ENCODE data around the gene GCKR.

The GCKR gene, protein sequence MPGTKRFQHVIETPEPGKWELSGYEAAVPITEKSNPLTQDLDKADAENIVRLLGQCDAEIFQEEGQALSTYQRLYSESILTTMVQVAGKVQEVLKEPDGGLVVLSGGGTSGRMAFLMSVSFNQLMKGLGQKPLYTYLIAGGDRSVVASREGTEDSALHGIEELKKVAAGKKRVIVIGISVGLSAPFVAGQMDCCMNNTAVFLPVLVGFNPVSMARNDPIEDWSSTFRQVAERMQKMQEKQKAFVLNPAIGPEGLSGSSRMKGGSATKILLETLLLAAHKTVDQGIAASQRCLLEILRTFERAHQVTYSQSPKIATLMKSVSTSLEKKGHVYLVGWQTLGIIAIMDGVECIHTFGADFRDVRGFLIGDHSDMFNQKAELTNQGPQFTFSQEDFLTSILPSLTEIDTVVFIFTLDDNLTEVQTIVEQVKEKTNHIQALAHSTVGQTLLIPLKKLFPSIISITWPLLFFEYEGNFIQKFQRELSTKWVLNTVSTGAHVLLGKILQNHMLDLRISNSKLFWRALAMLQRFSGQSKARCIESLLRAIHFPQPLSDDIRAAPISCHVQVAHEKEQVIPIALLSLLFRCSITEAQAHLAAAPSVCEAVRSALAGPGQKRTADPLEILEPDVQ

DNA sequence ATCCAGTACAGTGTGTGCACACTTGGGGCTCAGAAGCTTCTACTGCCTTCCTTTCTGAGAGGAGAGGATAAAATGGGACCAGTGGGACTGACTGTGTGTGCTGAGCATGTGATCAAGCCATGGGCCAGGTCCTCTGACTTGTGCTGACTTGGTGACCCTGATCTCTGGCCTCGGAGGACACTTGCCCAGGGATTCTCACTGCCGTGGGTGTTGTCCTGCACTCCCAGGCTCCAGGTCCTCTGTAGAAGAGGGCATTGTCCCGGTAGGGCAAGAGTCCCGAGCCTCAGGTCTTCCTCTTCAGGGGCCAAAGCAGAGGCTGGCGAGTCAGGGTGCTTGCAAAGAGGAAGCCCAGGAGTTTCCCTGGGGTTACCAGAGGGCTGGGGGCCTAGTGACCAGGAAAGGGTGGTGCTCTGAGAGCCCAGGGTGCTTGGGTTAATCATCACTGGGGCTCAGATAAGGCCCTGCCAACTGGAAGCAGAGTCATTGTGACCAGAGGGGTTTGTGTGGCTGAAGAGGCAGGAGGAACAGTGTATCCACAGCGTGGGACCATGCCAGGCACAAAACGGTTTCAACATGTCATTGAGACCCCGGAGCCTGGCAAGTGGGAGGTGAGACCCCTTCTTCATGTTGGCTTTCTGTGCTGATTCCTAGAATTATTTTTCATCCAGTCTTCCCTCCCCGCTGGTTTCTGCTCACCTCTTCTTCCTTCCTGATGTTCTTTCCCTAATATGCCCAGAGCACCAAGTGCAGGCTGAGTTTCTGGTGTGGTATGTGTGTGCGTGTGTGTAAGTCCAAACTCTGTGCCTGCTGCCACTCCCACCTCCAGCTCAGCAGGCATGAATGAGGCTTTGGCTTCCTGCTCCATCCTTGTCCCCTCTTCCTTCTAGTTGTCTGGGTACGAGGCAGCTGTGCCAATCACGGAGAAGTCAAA lies at the start of gene GCKR:
TSS of gene GCKR (plus strand) at position 483 of the 931 bp plus-strand sequence. CDS start at position 549, 66 bp downstream.
- no peak for DNase-seq (ENCODE audit: low spot score)

DNA sequence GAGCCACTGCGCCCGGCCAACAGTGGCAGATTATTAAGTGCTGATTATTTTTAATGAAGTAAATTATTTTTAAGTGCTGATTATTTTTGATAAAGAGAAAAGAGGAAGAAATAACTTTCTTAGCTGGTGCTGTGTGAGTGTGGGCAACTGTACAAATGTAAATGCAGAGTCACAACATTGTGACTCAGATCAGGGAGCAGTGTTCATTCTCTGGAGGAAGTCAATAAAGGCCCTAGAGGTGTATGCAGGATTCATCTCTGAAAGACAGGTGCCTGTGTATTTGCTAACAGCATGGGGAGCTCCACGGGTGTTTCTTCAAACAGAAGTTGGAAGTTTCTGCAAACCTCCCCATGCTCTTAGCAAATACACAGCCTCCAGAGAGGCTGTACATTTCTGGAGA lies 48.3 kb upstream of the GCKR start:
- no peak for DNase-seq (ENCODE audit: low spot score)

DNA sequence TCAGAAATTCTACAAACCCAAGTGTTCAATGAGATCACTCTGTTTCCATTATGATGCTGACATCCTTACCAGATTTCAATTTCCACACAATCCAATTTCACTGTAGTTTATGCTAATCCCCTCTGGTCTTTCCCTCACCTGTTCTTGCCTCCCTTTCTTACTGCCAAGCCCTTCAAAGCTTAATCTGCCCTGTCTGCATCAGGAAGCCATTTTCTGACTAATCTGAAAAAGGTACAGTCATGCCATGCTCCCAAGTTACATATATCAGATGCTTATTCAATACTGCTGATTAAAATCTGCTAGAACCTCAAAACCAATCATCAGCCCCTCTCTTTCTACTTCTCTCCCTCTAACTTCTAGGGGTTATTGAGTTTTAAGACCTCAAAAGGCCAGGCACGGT lies 45.5 kb upstream of the GCKR start:
- no peak for DNase-seq (ENCODE audit: low spot score)

DNA sequence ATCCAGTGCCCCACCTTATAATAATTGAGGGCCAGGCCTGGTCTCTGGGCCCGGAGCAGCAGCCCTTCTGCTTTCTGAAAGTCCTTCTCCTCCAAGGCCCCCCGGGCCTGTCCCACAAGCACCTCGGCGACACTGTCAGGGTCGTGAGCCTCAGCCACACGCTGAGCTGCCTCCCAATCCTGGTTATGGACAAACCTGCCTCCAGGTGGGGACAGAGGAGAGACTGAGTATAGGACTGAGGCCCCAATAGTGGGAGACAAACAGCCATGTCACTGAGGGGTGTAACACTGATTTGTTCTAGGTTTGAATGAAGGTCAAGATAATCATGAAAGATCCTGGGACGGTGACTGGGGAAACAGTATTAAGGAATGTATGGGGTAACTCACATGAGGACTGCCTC lies 42.7 kb upstream of the GCKR start:
- no peak for DNase-seq (ENCODE audit: low spot score)

DNA sequence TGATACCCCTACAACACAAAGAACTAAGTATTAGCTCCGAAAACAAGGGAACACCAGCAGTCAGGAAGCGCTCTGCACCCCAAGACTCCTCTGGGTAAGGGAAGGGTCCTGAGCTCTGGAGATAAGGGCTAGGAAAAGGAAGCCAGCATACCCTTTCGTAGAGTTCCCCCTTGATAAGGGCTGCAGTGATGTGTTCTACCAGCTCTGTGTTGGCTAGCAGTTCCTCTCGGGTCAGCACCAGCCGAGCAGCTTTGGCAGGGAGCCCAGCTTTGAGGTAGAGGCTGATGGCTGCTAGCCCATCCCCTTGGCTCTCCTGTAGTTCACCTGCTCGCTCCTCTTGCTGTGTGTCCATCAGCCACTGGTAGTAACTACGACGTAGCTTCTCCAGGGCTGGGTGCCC lies 35.5 kb upstream of the GCKR start:
- DNase-seq (ENCODE audit: low spot score) = no peak

DNA sequence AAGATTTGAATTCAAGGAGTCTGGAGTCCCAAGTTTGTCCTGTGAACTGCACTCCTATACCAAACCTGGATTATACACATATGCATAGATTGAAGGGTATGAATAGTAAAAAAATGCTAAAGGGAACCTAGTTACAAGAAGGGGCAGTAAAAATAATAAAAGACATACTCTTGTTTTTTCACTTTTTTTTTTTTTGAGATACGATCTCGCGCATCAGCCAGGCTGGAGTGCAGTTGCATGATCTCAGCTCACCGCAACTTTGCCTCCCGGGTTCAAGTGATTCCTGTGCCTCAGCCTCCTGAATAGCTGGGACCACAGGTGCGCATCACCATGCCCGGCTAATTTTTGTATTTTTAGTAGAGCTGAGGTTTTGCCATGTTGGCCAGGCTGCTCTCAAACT lies 32.2 kb upstream of the GCKR start:
- DNase-seq (ENCODE audit: low spot score) = no peak

DNA sequence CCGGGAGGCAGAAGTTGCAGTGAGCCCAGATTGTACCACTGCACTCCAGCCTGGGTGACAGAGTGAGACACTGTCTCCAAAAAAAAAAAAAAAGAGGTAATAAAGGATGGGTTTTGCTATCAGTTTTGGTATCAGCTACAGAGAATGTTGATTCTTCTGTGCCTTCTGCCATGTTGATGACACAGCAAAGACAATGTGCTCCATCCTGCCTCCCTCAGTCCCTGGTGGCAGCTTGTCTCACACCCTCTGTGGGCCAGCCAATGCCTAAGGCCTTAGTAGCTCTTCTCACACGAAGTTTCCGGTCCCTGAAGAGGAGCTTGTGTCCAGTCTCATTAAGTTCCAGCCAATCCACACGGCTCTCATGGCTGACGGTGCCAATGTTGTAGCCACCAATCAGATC lies 24.7 kb upstream of the GCKR start:
- no peak for DNase-seq (ENCODE audit: low spot score)

DNA sequence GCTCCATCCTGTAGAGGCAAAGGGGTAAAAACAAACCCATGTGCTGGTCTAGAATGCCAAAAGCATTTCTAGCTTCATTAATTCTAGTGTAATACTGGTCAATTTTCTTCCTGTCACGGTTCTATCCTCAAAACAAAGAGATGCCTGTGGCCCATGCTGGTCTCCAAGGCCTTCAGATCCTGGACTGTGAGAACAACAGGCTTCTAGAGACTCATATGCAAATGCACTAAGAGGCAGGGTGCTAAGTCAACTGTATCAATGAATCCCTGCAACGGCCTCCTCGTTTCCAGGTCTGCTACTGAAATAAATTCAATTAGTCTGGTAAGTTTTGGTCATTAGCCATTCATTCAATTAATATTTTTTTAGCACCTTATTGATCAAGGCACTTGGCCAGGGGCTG lies 11.1 kb upstream of the GCKR start:
- DNase-seq (ENCODE audit: low spot score) = no peak

DNA sequence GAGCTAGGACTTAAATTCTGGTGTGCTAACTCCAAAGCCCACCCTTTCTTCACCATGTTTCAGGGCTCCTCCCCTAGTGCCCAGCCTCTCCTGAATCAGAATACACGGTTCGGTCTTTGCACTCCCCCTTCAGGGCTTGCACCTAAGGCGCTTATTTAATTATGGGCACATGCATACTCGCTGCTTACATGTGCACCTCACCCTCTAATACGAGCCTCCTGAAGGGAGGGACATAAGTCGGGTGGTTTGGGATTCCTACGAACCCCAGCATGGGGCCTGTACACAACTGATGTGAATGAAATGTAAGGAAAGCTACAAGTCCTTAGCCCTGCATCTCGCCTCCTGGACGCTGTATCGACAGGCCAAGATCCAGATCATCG lies 7.5 kb upstream of the GCKR start:
- DNase-seq (ENCODE audit: low spot score) = no peak

DNA sequence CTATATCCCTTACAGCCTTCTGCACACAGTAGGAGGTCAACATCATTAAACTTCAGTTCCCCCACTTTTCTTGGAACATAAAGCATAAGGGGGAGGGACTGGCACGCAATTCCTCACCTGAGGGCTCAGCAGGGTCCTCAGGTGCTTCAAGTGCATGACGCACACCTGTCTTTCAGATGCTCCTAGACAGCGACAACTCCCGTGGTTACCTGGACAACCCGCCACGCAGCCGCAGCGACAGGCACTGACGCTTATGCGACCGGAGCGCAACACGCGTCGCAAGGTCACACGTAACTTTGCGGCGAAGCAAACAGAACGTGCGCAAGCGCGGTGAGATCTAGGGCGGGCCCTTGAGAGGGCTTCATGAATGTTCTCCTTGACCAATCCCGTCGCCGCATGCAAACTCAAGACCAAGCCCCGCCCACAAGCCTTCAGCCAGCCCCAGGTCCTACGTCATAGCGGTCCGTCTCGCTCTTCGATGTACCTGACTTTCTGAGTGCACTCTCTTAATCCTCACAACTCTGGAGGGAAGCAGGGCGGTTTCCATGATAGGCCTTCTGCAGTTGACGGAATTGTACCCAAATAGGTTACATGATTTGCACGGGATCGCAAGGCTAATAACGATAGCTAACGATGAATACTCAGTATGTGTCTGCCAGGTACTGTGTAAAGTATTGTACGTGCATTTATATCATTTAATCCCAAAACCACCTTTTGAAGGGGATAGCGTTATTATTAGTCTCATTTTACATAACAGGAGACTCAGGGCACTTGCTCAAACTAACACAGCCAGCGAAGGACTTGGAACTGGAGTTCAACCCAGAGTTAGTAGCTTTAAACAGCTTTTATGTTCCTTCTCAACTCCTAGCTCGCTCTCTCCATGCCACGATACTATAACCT lies 6.9 kb upstream of the GCKR start, which contains the start of gene IFT172:
TSS of gene IFT172 (minus strand) at position 246 of the 900 bp plus-strand sequence. CDS start at position 156, 90 bp downstream.
- peak; percentile 98 for DNase-seq (ENCODE audit: low spot score)

DNA sequence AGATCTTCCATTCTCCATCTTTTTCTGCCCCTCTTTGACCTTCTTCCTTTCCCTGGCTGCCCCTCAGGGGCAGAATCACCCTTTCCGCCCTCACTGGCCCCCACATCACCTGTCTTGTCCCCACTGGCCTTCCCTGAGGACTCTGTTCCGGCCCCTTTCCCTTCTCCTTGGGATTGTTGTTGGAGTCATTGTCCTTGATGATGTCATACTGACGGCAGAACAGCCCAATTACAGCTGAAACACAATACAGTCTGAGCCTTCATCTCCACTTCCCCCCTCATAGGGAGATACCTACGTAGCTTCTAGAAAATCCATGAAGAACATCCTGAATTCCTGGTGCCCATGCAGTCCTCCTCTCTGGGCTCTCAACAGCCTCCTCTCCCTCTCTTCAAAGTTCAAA lies 4.1 kb upstream of the GCKR start:
- no peak for DNase-seq (ENCODE audit: low spot score)

DNA sequence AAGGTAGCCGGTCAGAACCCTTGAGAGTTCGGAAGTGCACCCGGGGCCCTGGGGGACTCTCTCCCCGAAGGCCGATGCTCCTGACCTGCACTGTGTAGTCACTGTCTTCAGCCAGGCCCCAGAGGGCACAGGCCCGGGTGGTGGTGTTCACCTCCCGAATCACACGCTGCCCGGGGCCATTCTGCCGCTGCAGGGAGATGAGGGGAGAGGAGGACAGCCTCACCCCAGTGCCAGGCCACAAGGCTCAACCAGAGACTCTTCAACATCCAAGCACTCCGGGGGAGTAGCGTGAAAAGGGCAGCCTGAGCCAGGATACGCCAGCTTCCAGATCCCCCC lies 2.7 kb upstream of the GCKR start:
- no peak for DNase-seq (ENCODE audit: low spot score)

DNA sequence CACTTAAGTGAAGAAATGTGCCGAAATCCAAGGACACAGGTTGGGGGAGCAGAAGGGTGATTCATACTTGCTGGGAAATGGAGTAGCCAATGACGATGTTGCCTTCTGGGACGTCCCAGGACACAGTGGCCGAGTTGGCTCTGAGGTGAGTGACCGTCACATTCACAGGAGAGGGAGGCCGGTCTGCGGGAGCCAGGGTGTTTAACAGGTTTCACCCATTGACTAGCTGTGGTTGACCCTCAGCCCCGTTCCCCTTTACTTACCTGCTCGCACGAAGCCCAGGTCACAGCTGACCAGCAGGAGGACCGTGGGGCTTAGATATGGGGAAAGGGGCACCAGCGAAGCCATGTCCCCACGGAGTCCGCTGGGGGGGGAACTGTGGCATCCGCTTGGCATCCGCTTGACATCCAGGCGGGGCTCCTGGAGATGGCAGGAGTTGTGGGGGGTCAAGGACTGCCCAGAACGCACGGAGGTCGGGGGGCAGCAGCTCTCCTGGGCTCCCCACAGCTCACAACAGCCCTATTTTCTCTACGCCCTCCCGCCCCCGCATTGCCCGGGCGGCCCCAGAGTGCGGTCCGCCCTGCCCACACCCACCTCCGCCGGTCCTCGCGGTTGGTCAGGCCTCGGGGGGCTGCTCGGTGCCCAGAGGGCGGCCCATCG lies 2.2 kb upstream of the GCKR start:
- DNase-seq (ENCODE audit: low spot score) = no peak

DNA sequence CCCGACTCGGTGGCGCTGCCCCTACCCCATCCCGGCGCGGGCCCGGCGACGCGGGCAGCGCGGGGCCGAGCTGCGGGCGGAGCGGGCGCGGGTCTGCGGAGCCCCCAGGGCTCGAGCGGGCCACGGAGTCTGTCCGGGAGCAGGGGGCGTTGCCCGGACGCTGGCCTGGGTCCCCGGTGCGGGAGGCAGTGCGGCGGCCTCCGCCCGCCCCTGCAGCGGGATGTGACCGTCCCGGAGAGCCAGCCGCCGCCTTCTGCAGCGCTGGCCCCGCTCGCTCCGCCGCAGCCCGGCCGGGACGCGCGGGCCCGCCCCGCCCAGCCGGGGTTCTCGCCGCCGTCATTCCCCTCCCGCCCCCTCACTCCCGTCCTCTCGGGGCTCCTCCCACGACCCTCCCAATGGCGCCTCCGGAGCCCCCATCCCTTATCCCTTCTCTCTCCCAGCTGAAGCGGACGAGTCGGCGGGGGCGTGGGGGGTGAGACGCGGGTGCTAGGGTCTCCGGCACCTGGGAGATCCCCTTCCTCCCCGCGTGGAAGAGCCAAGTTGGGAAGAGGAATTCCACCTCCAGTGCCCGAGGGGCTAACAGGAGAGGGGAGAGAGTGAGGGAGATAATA lies 1.6 kb upstream of the GCKR start, which contains the start of gene FNDC4:
TSS of gene FNDC4 (minus strand) at position 257 of the 611 bp plus-strand sequence. CDS start 521 bp downstream, outside the sequence.
- DNase-seq (ENCODE audit: low spot score) = no peak

DNA sequence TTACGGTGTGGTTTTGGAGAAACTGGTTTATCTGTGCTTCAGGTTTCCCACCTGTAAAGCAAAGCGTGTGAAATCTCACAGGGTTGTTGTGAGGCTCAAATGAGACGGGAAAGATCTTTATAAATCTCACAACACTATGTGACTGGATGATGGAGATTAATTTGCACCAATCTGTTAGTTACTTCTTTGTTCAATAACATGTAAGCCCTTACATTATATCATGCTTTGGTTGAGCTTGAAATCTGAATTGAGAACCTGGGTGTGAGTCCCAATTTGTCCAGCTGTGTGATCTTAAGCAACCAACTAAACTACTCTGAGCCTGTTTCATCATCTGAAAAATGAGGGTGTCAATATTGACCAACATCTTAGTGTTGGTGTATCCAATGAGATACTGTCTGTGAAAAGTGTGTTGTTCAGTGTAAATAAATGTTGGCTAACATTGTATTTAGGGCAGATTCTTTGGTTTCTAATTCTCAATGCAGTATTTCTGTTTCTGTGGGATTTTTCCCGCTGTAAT lies 741 bp upstream of the GCKR start:
- no peak for DNase-seq (ENCODE audit: low spot score)

DNA sequence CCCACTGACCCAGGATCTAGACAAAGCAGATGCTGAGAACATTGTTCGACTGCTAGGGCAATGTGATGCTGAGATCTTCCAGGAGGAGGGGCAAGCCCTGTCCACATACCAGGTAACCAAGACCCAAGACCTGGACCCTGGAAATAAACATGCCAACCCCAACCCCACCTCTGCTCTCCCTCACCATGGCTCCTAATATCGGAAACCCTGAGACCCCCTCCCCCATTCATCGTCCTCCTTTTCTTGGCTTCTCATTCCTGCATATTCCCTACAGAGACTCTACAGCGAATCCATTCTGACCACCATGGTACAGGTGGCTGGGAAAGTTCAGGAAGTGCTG lies 619 bp downstream of the GCKR start:
- DNase-seq (ENCODE audit: low spot score) = no peak

DNA sequence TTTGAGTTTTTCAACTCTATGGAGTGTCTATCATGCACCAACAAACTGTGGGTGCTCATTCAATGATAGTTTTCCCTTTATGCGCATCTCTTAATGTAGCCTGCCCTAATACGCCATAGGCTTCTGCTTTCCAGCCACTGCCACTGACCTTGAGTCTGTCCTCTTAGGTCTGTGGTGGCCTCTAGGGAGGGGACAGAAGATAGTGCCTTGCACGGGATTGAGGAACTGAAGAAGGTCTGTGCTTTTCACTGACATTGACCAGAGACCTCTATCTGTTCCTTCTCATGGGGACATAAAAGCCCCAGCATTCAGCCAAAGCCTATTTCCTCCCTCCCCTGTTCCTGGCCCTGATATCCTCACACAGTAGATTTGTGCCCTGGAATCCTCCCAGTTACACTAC lies 2.3 kb downstream of the GCKR start:
- no peak for DNase-seq (ENCODE audit: low spot score)

DNA sequence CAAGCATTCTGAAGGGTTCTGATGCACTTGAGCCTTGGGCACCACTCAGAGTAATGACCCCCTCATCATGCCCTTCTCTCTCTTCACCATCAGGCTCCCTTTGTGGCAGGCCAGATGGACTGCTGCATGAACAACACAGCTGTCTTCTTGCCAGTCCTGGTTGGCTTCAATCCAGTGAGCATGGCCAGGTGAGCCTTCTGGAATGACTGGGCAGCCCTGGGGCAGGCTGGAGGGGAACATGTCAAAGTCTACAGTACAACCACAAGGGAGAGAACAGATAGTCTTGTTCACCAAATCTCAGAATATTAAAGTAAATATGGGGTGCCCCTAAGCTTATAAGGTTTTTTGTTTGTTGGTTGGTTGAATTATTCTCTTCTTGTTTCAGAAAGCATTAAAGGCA lies 4.4 kb downstream of the GCKR start:
- no peak for DNase-seq (ENCODE audit: low spot score)

DNA sequence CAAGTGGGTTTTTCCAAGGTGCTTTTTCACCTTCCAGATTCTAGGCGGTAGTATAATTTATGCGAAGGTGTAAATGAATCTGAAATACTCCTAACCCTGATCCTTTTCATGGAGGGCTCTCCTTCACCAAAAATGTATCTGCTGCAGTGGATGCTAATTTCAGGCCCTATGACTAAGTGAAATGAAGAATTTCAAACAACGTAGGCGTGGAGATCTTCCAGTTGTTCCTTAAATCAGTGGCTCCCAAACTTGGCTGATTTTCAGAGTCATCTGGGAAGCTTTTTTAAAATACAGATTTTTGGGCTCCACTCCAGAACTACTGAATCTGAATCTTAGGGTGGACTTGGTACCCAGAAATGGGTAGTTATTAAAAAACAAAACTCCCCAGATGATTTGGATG lies 5.5 kb downstream of the GCKR start:
- no peak for DNase-seq (ENCODE audit: low spot score)

DNA sequence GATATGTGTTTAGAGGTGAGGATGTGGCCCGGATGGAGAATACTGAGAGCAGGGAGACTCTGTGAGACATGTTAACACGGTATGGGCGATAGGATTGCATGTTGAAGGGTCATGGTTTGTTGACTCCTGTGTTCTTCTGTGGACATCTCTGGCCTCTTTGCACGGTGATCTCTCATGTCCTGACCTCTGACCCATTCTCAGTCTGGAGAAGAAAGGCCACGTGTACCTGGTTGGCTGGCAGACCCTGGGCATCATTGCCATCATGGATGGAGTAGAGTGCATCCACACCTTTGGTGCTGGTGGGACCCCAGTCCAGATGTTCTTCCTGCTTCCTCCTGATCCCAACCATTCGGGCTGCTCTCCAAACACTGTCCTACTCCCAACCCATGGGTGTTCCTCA lies 9.9 kb downstream of the GCKR start:
- no peak for DNase-seq (ENCODE audit: low spot score)

DNA sequence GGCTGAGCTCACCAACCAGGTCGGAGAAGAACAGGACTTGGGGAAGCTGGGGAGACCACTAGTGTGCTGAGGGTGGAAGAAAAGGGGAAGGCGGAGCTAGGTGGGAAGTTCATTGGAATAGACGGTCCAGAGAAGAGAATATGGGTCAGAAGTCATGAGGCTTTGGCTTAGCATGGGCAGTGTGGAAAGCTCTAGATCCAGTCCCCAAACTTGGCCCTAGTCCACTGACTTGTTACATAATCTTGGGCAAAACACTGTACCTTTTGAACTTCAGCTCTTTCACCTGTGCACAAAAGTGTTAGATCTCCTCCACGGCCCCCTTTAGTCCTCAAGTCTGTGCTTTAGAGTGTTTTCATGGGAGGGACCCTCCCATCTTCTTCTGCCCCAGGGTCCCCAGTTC lies 10.7 kb downstream of the GCKR start:
- no peak for DNase-seq (ENCODE audit: low spot score)

Data from kidney capillary endothelial cell (primary cell).